ENCODE results near the gene TCL1A. TPM values are rescaled to one million over a fixed set of nuclear protein-coding genes. Genes with fewer than 3 reads are reported as not detected.

The TCL1A gene
- total and polyA plus RNA-seq, 12 donors = 0.22 to 0.33 TPM; not detected in 10

GRCh38 chr14:95679998-95680735 lies 33.8 kb downstream of the TCL1A start:
- Histone ChIP-seq H3K4me3 (no peak overlapping the region), H3K4me1 (replicated peaks in 1 of 2) (peaks cover 5 to 19% of the 10 kb centered on the region in 2 donors), H3K27ac (no peak overlapping the region), H3K36me3 (replicated peaks in 1 of 2) (no peaks in the 10 kb centered on the region), H3K27me3 (no peaks in the 10 kb centered on the region), H3K9me3 (replicated peaks in 1 of 3) (no peaks in the 10 kb centered on the region)
- no peak for TF ChIP-seq POLR2A (IDR thresholded peaks at IDR 0.05)
- TF ChIP-seq, protein P1, sequence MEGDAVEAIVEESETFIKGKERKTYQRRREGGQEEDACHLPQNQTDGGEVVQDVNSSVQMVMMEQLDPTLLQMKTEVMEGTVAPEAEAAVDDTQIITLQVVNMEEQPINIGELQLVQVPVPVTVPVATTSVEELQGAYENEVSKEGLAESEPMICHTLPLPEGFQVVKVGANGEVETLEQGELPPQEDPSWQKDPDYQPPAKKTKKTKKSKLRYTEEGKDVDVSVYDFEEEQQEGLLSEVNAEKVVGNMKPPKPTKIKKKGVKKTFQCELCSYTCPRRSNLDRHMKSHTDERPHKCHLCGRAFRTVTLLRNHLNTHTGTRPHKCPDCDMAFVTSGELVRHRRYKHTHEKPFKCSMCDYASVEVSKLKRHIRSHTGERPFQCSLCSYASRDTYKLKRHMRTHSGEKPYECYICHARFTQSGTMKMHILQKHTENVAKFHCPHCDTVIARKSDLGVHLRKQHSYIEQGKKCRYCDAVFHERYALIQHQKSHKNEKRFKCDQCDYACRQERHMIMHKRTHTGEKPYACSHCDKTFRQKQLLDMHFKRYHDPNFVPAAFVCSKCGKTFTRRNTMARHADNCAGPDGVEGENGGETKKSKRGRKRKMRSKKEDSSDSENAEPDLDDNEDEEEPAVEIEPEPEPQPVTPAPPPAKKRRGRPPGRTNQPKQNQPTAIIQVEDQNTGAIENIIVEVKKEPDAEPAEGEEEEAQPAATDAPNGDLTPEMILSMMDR (IDR thresholded peaks at IDR 0.05) = no peak
- DNase-seq = no peak
- 48 to 59% (median 55%) methylated on average over 7 to 8 of the region's 8 CpGs for WGBS, 4 donors
- intact Hi-C loops (cut with DNase I) = loop anchor here (5.0 to 10.0 kb wide), 3 partner anchors 73 to 315 kb away; no protein-coding TSS in a partner anchor

DNA sequence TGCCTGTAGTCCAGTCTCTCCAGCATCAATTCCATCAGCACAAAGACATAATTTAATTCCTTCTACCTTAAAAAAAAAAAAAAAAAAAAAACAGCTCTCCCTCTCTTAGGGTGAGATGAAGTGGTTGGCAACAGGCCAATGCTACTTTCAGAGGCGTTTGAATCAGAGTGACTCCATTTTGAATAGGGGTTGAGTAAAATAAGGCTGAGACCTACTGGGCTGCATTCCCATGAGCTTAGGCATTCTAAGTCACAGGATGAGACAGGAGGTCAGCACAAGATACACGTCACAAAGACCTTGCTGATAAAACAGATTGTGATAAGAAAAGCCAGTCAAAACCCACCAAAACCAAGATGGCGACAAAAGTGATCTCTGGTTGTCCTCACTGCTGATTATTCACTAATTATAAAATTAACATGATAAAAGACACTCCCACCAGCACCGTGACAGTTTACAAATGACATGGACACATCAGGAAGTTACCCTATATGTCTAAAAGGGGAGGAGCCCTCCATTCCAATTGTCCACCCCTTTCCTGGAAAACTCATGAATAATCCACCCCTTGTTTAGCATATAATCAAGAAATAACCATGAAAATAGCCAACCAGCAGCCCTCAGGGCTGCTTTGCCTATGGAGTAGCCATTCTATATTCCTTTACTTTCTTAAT lies 34.6 kb downstream of the TCL1A start:
- Histone ChIP-seq H3K9me3 (replicated peaks in 1 of 3) (no peaks in the 10 kb centered on the region), H3K4me1 (replicated peaks in 1 of 2) (peaks cover 5 to 19% of the 10 kb centered on the region in 2 donors), H3K27ac (no peak overlapping the region), H3K27me3 (no peaks in the 10 kb centered on the region), H3K36me3 (replicated peaks in 1 of 2) (no peaks in the 10 kb centered on the region), H3K4me3 (no peak overlapping the region)
- DNase-seq = peak in 6 of 7 donors; percentile 22 to 68 (median 46)
- 36 to 53% (median 47%) methylated on average over 4 of the region's 4 CpGs for WGBS, 4 donors
- no peak for TF ChIP-seq POLR2A (IDR thresholded peaks at IDR 0.05)
- TF ChIP-seq, protein P1 (IDR thresholded peaks at IDR 0.05) = no peak
- intact Hi-C loops (cut with DNase I) = no loop called here

DNA sequence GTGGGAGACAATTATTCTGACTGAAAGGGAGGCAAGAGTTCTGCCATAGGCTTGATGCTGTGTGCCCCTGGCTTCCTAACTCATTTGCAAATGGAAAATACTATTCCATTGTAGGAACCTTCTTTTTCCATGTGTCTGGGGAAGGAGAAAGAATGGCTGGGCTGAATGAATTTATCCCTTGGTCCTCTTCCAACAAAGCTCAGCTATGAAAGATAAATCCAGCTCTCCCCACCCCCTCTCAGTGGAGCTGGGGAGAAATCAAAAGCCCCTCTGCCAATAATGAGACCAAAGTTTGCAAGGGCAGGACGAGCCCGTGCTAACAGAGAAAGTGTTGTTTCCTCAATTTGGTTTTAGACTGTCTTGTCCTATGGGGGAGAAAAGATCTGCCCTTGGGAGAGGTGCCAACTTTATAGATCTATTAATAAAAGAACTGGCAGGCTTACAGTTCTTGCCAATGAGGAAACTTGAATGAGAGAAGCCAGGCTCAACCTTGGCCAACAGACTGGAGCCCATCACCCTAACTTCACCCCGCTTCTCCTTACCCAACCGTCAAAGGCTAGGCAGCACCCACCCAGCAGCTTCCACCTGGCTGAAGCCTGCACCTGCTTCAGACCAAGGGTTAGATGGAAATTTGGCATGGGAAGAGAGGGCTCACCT lies 36.6 kb downstream of the TCL1A start:
- TF ChIP-seq POLR2A (IDR thresholded peaks at IDR 0.05) = no peak
- TF ChIP-seq, protein P1 (IDR thresholded peaks at IDR 0.05) = no peak
- H3K4me1 ChIP-seq (replicated peaks in 1 of 2) = peaks cover 5 to 19% of the 10 kb centered on the region in 2 donors
- peak in 5 of 7 donors; percentile 39 to 73 (median 42) for DNase-seq
- whole genome bisulfite sequencing, 4 donors = 18 to 47% (median 35%) methylated on average over 4 of the region's 4 CpGs
- H3K27me3 ChIP-seq = no peaks in the 10 kb centered on the region
- no peaks in the 10 kb centered on the region for H3K9me3 ChIP-seq (replicated peaks in 1 of 3)
- peak overlapping the region in 1 of 5 donors; percentile 28 for H3K27ac ChIP-seq
- H3K4me3 ChIP-seq = no peak overlapping the region
- H3K36me3 ChIP-seq (replicated peaks in 1 of 2) = no peaks in the 10 kb centered on the region
- intact Hi-C loops (cut with DNase I) = no loop called here

GRCh38 chr14:95675486-95675885 lies 38.4 kb downstream of the TCL1A start:
- intact Hi-C loops (cut with DNase I) = no loop called here
- 67 to 80% (median 72%) methylated on average over 4 of the region's 4 CpGs for WGBS, 4 donors

More at GRCh38 chr14:95675486-95675885, 38.4 kb downstream of the TCL1A start:
- Histone ChIP-seq H3K9me3 (replicated peaks in 1 of 3) (no peaks in the 10 kb centered on the region), H3K4me3 (no peak overlapping the region), H3K4me1 (replicated peaks in 1 of 2) (peaks cover 5 to 19% of the 10 kb centered on the region in 2 donors), H3K27ac (no peak overlapping the region), H3K27me3 (no peaks in the 10 kb centered on the region), H3K36me3 (replicated peaks in 1 of 2) (no peaks in the 10 kb centered on the region)
- DNase-seq = no peak
- no peak for TF ChIP-seq POLR2A (IDR thresholded peaks at IDR 0.05)
- TF ChIP-seq, protein P1 (IDR thresholded peaks at IDR 0.05) = no peak

Measured in adrenal gland (tissue), 12 donors.